HCT116 (cell line): ENCODE results near the gene RPL13A. TPM values are rescaled to one million over a fixed set of nuclear protein-coding genes. Genes with fewer than 3 reads are reported as not detected.

Source experiments
- ATAC-seq: fragments of 200-7000 bp; cut with Tn5 transposase; 2 replicates; pipeline ENCODE4 v1.9.1; 2020; ENCODE audit warnings: mild to moderate bottlenecking, moderate library complexity
- BruUV-seq: library from RNA; stranded (reverse); fragments of 400-500 nt; replicated peaks from 2 replicates; lab custom pipeline; 2021; lab: Mats Ljungman, UMichigan
- CTCF ChIA-PET: fragments of 300-600 bp; sonication (Branson Sonifier 250); formaldehyde crosslinking; loops from one replicate; lab custom pipeline; 2021; ENCODE audit warnings: antibody characterized with exemption; lab: Charles Lee
- POLR2A ChIA-PET: fragments of 300-600, 350-600 bp; sonication (Branson Sonifier 250); formaldehyde crosslinking; loops from one replicate; lab custom pipeline; 2021; ENCODE audit warnings: antibody characterized with exemption; lab: Charles Lee
- RAD21 ChIA-PET, 2 experiments: fragments of 300-600 bp; sonication (Branson Sonifier 250); formaldehyde crosslinking; loops; one replicate each; lab custom pipeline; 2023; ENCODE audit warnings: low total read pairs in 2 of 2; ENCODE audit not compliant: uncharacterized antibody in 2 of 2, unreplicated experiment in 2 of 2, low non-redundant PET in 1 of 2; lab: Charles Lee
- DNase-seq: peaks from one replicate; pipeline ENCODE4 v3.0.0-alpha.2; 2010; ENCODE audit warnings: low read depth, low spot score
- H2AFZ ChIP-seq: fragments of 200-600 bp; shearing (Covaris generic), sonication (generic); 2 replicates; pipeline ENCODE4 v1.6.1; 2017; ENCODE audit warnings: low read depth, mixed run types, mixed read lengths, antibody characterized with exemption, low read length; ENCODE audit not compliant: poor library complexity, severe bottlenecking
- H3K27ac ChIP-seq: 2 replicates; pipeline ENCODE4 v1.5.1; 2012; ENCODE audit warnings: low read depth, low read length
- H3K27me3 ChIP-seq: fragments of 200-600 bp; sonication (generic); 2 replicates; pipeline ENCODE4 v1.6.1; 2016; ENCODE audit warnings: mixed run types, low read length, mixed read lengths; ENCODE audit not compliant: insufficient read depth
- H3K36me3 ChIP-seq, 2 experiments: fragments of 200-500 bp in 1 of 2; fragments of 200-600 bp in 1 of 2; sonication (Bioruptor generic) in 1 of 2; sonication (generic) in 1 of 2; 2 replicates each; pipeline versions ENCODE4 v1.5.1 to v1.6.1; 2014 to 2016; ENCODE audit warnings: low read length in 2 of 2, inconsistent platforms in 1 of 2, mixed read lengths in 1 of 2, mixed run types in 1 of 2; ENCODE audit not compliant: insufficient read depth in 2 of 2, control insufficient read depth in 1 of 2
- H3K4me1 ChIP-seq, 2 experiments: fragments of 200-600 bp in 1 of 2; sonication (generic) in 1 of 2; 2 replicates each; pipeline versions ENCODE4 v1.5.1 to v1.6.1; 2012 to 2017; ENCODE audit warnings: low read length in 2 of 2, inconsistent platforms in 1 of 2, mild to moderate bottlenecking in 1 of 2, mixed read lengths in 1 of 2, mixed run types in 1 of 2, moderate library complexity in 1 of 2; ENCODE audit not compliant: insufficient read depth in 2 of 2, control insufficient read depth in 1 of 2
- H3K4me2 ChIP-seq: fragments of 200-600 bp; sonication (generic); 2 replicates; pipeline ENCODE4 v1.6.1; 2017; ENCODE audit warnings: mixed run types, low read length, mixed read lengths
- H3K4me3 ChIP-seq, 2 experiments: fragments of 200-600 bp in 1 of 2; sonication (generic) in 1 of 2; replicated peaks in 1 of 2; 2 replicates each; pipeline ENCODE4 v1.5.1; 2011 to 2016; ENCODE audit warnings: low read length in 2 of 2, control low read depth in 1 of 2, low read depth in 1 of 2, mild to moderate bottlenecking in 1 of 2, mixed read lengths in 1 of 2, mixed run types in 1 of 2
- H3K79me2 ChIP-seq: fragments of 200-600 bp; sonication (generic); 2 replicates; pipeline ENCODE4 v1.6.1; 2017; ENCODE audit warnings: mild to moderate bottlenecking, mixed run types, low read length, moderate library complexity, mixed read lengths; ENCODE audit not compliant: insufficient read depth
- H3K9ac ChIP-seq: fragments of 200-600 bp; sonication (generic); 2 replicates; pipeline ENCODE4 v1.6.1; 2016; ENCODE audit warnings: low read length, mixed read lengths
- H3K9me2 ChIP-seq: fragments of 200-600 bp; sonication (generic), shearing (Covaris generic); 2 replicates; pipeline ENCODE4 v1.6.1; 2017; ENCODE audit warnings: mixed run types, mild to moderate bottlenecking, moderate library complexity; ENCODE audit not compliant: insufficient read depth
- H3K9me3 ChIP-seq, 2 experiments: fragments of 200-500 bp in 1 of 2; fragments of 200-600 bp in 1 of 2; sonication (Bioruptor generic) in 1 of 2; sonication (generic) in 1 of 2; 2 replicates each; pipeline ENCODE4 v1.6.1; 2014 to 2017; ENCODE audit warnings: low read length in 2 of 2, mixed read lengths in 2 of 2, inconsistent platforms in 1 of 2, low read depth in 1 of 2, mild to moderate bottlenecking in 1 of 2, mixed run types in 1 of 2, moderate library complexity in 1 of 2; ENCODE audit not compliant: control insufficient read depth in 1 of 2, insufficient read depth in 1 of 2
- H4K20me1 ChIP-seq: fragments of 200-600 bp; sonication (generic), shearing (Covaris generic); 2 replicates; pipeline ENCODE4 v1.6.1; 2017; ENCODE audit warnings: mixed run types, mild to moderate bottlenecking, moderate library complexity; ENCODE audit not compliant: insufficient read depth
- CEBPB ChIP-seq: IDR thresholded peaks from 2 replicates; pipeline ENCODE4 v1.6.1; 2012; ENCODE audit warnings: low read depth
- ELF1 ChIP-seq: IDR thresholded peaks from 2 replicates; pipeline ENCODE4 v1.6.1; 2012; ENCODE audit warnings: low read depth, borderline replicate concordance
- EZH2 ChIP-seq: fragments of 200-600 bp; sonication (generic); IDR thresholded peaks from 2 replicates; pipeline ENCODE4 v1.6.1; 2017; ENCODE audit warnings: antibody characterized with exemption, mixed run types
- FOSL1 ChIP-seq: IDR thresholded peaks from 2 replicates; pipeline ENCODE4 v1.6.1; 2012; ENCODE audit warnings: low read depth
- JUND ChIP-seq: IDR thresholded peaks from 2 replicates; pipeline ENCODE4 v1.6.1; 2012
- MAX ChIP-seq: IDR thresholded peaks from 2 replicates; pipeline ENCODE4 v1.6.1; 2012
- POLR2AphosphoS5 ChIP-seq: IDR thresholded peaks from 2 replicates; pipeline ENCODE4 v1.6.1; 2011; ENCODE audit warnings: mild to moderate bottlenecking, low read depth, low read length, moderate library complexity
- RAD21 ChIP-seq: IDR thresholded peaks from 2 replicates; pipeline ENCODE4 v1.6.1; 2012; ENCODE audit warnings: low read depth, mild to moderate bottlenecking
- TCF7L2 ChIP-seq: IDR thresholded peaks from 2 replicates; pipeline ENCODE4 v1.7.0; 2011; ENCODE audit warnings: borderline replicate concordance, inconsistent platforms; ENCODE audit not compliant: insufficient read depth, insufficient read length; ENCODE audit errors: extremely low read depth
- intact Hi-C: fragments of 100-400 bp; cut with micrococcal nuclease; formaldehyde crosslinking; loops from 2 replicates; pipeline ENCODE4 v1.10.0; 2022
- total RNA-seq: library from RNA; stranded (reverse); gene quantifications from one replicate; pipeline ENCODE4 v1.2.1, GENCODE V29; 2021; ENCODE audit not compliant: unreplicated experiment
- TF ChIP-seq, protein P1 (sequence below): IDR thresholded peaks from 2 replicates; pipeline ENCODE4 v1.6.1; 2012; ENCODE audit warnings: low read depth

Gene RPL13A
- total RNA-seq, 1 experiment from 2014 or later, result 3,719 TPM

GRCh38 chr19:49448432-49448786 lies 39.0 kb upstream of the RPL13A start:
- Histone ChIP-seq H3K4me3 (no peak overlapping the region), H3K4me1 (peaks cover 17 to 42% of the 10 kb centered on the region in 2 experiments; a peak in 3 of 4 replicates), H3K9me2 (no peaks in the 10 kb centered on the region), H3K27me3 (no peaks in the 10 kb centered on the region), H3K4me2 (no peak overlapping the region), H4K20me1 (no peaks in the 10 kb centered on the region), H3K79me2 (peaks cover 25% of the 10 kb centered on the region), H3K9me3 (no peaks in the 10 kb centered on the region), H3K27ac (no peak overlapping the region; the same call in 1 of the 2 replicates), H2AFZ (no peak overlapping the region), H3K36me3 (peaks cover 14 to 16% of the 10 kb centered on the region in 2 experiments; a peak in 2 of 4 replicates), H3K9ac (no peak overlapping the region)
- ChIA-PET CTCF (no interaction called here), POLR2A (no interaction called here), RAD21 (no interaction called here)
- no peak for DNase-seq
- BruUV-seq, result no TSS peak
- no peak for TF ChIP-seq FOSL1
- TF ChIP-seq MAX, result no peak
- TF ChIP-seq, protein P1, sequence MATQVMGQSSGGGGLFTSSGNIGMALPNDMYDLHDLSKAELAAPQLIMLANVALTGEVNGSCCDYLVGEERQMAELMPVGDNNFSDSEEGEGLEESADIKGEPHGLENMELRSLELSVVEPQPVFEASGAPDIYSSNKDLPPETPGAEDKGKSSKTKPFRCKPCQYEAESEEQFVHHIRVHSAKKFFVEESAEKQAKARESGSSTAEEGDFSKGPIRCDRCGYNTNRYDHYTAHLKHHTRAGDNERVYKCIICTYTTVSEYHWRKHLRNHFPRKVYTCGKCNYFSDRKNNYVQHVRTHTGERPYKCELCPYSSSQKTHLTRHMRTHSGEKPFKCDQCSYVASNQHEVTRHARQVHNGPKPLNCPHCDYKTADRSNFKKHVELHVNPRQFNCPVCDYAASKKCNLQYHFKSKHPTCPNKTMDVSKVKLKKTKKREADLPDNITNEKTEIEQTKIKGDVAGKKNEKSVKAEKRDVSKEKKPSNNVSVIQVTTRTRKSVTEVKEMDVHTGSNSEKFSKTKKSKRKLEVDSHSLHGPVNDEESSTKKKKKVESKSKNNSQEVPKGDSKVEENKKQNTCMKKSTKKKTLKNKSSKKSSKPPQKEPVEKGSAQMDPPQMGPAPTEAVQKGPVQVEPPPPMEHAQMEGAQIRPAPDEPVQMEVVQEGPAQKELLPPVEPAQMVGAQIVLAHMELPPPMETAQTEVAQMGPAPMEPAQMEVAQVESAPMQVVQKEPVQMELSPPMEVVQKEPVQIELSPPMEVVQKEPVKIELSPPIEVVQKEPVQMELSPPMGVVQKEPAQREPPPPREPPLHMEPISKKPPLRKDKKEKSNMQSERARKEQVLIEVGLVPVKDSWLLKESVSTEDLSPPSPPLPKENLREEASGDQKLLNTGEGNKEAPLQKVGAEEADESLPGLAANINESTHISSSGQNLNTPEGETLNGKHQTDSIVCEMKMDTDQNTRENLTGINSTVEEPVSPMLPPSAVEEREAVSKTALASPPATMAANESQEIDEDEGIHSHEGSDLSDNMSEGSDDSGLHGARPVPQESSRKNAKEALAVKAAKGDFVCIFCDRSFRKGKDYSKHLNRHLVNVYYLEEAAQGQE, result no peak
- ATAC-seq, result no peak
- intact Hi-C loops, result no loop called here

DNA sequence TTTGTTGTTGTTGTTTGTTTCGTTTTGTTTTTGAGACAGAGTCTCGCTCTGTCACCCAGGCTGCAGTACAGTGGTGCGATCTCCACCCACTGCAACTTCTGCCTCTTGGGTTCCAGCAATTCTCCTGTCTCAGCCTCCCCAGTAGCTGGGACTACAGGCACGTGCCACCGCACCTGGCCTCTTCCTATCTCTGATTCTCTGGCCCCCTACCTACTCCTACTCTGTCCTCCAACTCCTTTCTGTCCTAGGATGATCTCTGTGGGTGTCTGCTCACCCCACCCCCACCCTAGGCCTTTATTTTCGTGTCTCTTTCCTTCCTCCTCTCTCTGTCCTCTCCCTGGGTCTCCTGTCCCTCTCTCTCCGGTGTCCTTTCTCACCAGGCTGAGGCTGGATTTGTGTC lies 37.0 kb upstream of the RPL13A start:
- no TSS peak for BruUV-seq

More for the DNA sequence above, 37.0 kb upstream of the RPL13A start:
- CTCF ChIA-PET, result no interaction called here
- H3K4me2 ChIP-seq, result peak overlapping the region; percentile 90
- H3K9me2 ChIP-seq, result no peaks in the 10 kb centered on the region
- H4K20me1 ChIP-seq, result no peaks in the 10 kb centered on the region
- intact Hi-C loops, result no loop called here
- peaks cover 23 to 41% of the 10 kb centered on the region in 2 experiments; a peak in 3 of 4 replicates for H3K4me1 ChIP-seq
- H3K9ac ChIP-seq, result peak overlapping the region; percentile 99
- POLR2A ChIA-PET, result no interaction called here
- RAD21 ChIA-PET, result no interaction called here
- no peaks in the 10 kb centered on the region for H3K9me3 ChIP-seq
- peaks cover 34% of the 10 kb centered on the region for H3K79me2 ChIP-seq
- peak overlapping the region; percentile 91 for H3K27ac ChIP-seq
- no peak for ATAC-seq
- H2AFZ ChIP-seq, result no peak overlapping the region
- no peak for DNase-seq
- no peak for TF ChIP-seq JUND
- no peak for TF ChIP-seq TCF7L2
- TF ChIP-seq POLR2AphosphoS5, result no peak
- no peak for TF ChIP-seq EZH2
- no peak for TF ChIP-seq ELF1
- no peak for TF ChIP-seq RAD21
- TF ChIP-seq MAX, result no peak
- no peak for TF ChIP-seq CEBPB
- TF ChIP-seq, protein P1, result no peak
- peaks cover 14 to 16% of the 10 kb centered on the region in 2 experiments; a peak in 2 of 4 replicates for H3K36me3 ChIP-seq
- H3K27me3 ChIP-seq, result no peaks in the 10 kb centered on the region
- H3K4me3 ChIP-seq, result peak overlapping the region; percentile 98 to 100
